GM19239 (cell line): ENCODE data around the gene KMT2E.
"Not testable (repeated sequence)": the region's sequence is repeated elsewhere in the genome, so short reads cannot be mapped to it uniquely, and the experiment has no call there.

Experiments
- DNase-seq: peaks from one replicate; pipeline ENCODE4 v3.0.0; 2011; ENCODE audit warnings: low spot score; ENCODE audit not compliant: insufficient read length
- FAIRE-seq: peaks from 2 replicates; lab custom pipeline; 2011; peaks lifted over from hg19 to GRCh38; lab: Jason Lieb, UNC

KMT2E gene, protein sequence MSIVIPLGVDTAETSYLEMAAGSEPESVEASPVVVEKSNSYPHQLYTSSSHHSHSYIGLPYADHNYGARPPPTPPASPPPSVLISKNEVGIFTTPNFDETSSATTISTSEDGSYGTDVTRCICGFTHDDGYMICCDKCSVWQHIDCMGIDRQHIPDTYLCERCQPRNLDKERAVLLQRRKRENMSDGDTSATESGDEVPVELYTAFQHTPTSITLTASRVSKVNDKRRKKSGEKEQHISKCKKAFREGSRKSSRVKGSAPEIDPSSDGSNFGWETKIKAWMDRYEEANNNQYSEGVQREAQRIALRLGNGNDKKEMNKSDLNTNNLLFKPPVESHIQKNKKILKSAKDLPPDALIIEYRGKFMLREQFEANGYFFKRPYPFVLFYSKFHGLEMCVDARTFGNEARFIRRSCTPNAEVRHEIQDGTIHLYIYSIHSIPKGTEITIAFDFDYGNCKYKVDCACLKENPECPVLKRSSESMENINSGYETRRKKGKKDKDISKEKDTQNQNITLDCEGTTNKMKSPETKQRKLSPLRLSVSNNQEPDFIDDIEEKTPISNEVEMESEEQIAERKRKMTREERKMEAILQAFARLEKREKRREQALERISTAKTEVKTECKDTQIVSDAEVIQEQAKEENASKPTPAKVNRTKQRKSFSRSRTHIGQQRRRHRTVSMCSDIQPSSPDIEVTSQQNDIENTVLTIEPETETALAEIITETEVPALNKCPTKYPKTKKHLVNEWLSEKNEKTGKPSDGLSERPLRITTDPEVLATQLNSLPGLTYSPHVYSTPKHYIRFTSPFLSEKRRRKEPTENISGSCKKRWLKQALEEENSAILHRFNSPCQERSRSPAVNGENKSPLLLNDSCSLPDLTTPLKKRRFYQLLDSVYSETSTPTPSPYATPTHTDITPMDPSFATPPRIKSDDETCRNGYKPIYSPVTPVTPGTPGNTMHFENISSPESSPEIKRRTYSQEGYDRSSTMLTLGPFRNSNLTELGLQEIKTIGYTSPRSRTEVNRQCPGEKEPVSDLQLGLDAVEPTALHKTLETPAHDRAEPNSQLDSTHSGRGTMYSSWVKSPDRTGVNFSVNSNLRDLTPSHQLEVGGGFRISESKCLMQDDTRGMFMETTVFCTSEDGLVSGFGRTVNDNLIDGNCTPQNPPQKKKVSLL (N-terminal part only)

DNA sequence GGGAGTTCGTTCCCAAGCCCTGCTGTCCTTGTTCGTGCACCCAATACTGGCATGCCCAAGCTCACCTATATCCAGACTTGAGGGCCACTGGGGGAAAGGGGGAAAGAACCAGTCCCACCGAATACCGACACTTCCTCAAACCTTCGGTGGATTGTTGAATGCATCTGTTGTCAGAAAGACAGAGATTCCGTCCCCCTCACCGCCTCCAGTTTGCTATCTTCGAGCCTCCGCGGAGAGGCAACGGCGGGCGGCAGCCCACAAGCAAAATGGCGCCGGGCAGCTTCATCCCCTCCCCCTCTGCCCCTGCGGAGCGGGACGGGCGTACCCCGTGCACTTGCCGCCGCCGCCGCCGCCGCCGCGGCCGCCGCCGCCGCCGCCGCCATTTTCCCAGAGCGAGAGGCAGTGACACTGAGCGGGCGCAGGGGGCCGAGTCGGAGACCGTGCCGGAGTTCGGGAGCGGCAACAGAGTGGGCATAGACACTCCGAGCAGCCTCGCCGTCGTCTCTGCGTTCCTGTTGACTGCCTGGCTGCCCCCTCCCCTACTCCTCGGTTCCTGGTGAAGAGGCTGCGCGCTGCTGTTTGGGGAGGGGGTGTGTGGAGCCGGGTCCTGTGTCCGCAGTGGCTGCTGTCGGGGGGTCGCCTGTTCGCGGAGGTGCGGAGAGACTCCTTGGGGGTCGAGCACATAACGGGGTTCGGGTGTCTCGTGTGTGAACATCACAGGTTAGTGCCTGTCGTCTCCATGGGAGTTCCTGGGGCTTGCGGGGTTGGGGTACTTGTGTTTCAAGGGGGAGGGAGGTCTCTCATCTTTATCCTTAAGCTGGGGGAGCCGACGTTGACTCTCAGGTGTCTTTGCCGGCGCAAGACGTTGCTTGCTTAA lies at the start of gene KMT2E:
Gene KMT2E, plus strand, starts transcription at position 390 of the 877 bp plus-strand sequence. CDS start 26,748 bp downstream, outside the sequence.
- FAIRE-seq, result no peak
- no peak for DNase-seq

GRCh38 chr7:104964626-104965236 lies 49.3 kb upstream of the KMT2E start:
- no peak for FAIRE-seq
- DNase-seq, result no peak

- no peak for FAIRE-seq
- DNase-seq, result no peak
Measured at GRCh38 chr7:104966022-104966421, 48.0 kb upstream of the KMT2E start.

DNA sequence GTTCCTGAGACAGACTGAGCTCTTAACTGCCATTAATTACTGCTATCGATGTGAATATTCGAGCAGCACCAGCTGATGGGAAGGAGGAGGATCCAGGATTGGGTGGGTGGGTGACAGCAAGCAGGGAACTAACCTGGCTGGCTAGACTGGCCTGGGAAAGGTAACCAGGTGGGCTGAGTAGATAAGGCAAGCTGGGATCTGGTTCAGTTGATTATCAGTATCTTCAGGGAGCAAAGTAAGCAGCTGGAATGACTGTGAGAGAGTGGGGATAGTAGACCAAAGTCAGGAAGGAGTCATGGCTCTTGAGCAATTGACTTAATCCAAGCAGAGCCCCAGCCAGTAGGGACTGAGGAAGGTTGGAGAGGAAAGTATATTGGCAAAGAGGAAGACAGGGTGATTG lies 46.9 kb upstream of the KMT2E start:
- no peak for DNase-seq
- no peak for FAIRE-seq

DNA sequence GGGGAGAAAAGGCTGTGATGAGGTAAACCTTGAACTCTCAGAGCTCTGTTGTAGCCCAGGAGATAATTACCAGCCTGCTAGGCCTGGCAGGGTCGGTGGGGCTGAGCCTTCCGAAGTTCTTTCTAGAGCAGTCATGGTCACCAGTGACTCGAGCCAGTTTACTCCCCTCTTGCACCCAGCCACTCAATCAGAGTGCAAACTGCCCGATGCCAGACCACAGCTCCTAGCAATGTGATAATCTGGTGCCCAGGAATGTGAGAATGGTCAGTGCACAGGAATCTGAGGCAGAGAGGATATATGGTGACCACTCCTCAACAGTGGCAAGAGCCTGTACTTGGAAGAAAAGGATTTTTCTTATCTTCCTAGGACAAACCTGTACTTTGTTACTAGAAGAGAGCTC lies 46.4 kb upstream of the KMT2E start:
- DNase-seq (no peak), FAIRE-seq (no peak)

GRCh38 chr7:104968648-104969047 lies 45.4 kb upstream of the KMT2E start:
- FAIRE-seq (no peak), DNase-seq (no peak)

- FAIRE-seq, result no peak
- no peak for DNase-seq
Measured at GRCh38 chr7:104969183-104969582, 44.8 kb upstream of the KMT2E start.

DNA sequence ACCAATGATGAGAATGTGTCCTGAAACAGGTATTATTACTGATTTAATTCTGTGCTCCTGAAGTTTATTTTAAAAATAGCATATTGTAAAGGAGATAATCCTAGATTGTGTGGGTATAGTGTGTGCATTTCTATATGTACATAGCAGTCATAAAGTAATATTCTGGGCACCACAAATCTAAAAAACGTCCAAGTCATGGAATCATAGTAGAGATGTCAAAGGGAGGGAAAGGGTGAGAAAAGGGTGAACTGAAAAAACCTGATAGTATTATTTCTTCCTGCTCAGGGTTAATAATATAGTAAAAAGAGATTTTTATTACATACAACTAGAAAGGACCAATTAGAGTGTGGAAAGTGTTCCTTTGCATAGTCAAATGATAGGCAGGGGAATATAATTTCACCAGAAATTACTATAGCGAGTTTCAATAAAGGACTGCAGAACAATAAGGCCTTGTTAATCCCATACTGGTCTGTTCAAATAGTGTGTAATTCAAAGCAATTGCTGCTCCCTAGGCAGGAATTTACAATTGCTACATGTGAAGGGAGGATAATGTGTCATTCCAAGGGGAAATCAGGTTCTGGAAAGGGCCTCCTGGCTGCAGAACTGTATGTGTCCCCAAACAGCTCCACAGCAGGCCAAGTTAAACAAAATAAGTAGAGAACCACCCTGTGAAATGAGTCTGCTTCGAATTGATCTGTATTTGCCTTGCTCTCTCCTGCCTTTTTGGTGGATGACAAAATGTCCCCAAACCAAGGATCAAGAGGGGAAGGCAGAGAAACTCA lies 42.5 kb upstream of the KMT2E start:
- DNase-seq (no peak), FAIRE-seq (no peak)

- FAIRE-seq (no peak), DNase-seq (no peak)
Measured at GRCh38 chr7:104972500-104972899, 41.5 kb upstream of the KMT2E start.

- DNase-seq (no peak), FAIRE-seq (no peak)
Measured at GRCh38 chr7:104973227-104973626, 40.8 kb upstream of the KMT2E start.

DNA sequence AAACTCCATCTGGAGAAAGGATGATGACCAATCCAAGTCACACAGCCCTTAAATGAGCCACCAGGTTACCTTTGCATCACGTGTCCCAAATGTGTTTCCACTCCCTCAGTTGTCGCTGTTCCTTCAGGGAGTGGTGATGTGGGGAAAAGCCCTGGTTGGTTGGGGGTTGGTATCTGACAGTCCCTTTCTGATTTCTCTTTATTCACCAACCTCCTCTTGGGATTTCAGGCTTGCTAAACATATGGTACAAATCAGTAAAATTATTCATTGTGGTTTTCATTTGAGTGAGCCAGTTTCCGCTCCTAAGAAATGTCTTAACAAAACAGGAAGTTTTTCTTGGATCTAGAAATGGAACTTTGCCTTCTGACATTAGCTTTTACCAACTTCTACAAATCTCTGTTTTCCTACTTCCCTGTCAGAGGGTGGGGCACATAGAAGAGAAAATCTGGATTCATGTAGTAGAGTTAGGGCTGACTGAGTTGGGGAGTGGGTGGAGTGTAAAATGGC lies 40.0 kb upstream of the KMT2E start:
- no peak for DNase-seq
- peak; percentile 31 for FAIRE-seq

GRCh38 chr7:104975553-104975952 lies 38.5 kb upstream of the KMT2E start:
- not testable (repeated sequence) for DNase-seq, FAIRE-seq

- no peak for DNase-seq
- no peak for FAIRE-seq
Measured at GRCh38 chr7:104976966-104977636, 36.9 kb upstream of the KMT2E start.

- no peak for FAIRE-seq
- no peak for DNase-seq
Measured at GRCh38 chr7:104978460-104978859, 35.5 kb upstream of the KMT2E start.

- DNase-seq, result no peak
- no peak for FAIRE-seq
Measured at GRCh38 chr7:104979167-104979841, 34.7 kb upstream of the KMT2E start.

- DNase-seq (no peak), FAIRE-seq (no peak)
Measured at GRCh38 chr7:104980440-104980839, 33.6 kb upstream of the KMT2E start.
